Neuronal stem cell (in vitro differentiated cells): ENCODE measurements around the gene VPS13D.

ENCODE experiments used
- DNase-seq: peaks from one replicate; pipeline ENCODE4 v3.0.0-alpha.2; 2013; ENCODE audit warnings: low spot score
- H2AFZ ChIP-seq: one replicate; pipeline ENCODE4 v1.6.1; 2013; ENCODE audit warnings: mild to moderate bottlenecking, low read length, inconsistent platforms
- H2AK5ac ChIP-seq: 2 replicates; pipeline ENCODE4 v1.6.1; 2013; ENCODE audit warnings: low read depth, mild to moderate bottlenecking, inconsistent platforms, low read length, moderate library complexity, mixed read lengths
- H2BK120ac ChIP-seq: 2 replicates; pipeline ENCODE4 v1.6.1; 2013; ENCODE audit warnings: low read depth, mild to moderate bottlenecking, inconsistent platforms, low read length, moderate library complexity, mixed read lengths
- H2BK12ac ChIP-seq: one replicate; pipeline ENCODE4 v1.6.1; 2013; ENCODE audit warnings: low read length, inconsistent platforms
- H2BK15ac ChIP-seq: 2 replicates; pipeline ENCODE4 v1.6.1; 2013; ENCODE audit warnings: mild to moderate bottlenecking, low read length, inconsistent platforms, mixed read lengths
- H2BK5ac ChIP-seq: one replicate; pipeline ENCODE4 v1.6.1; 2013; ENCODE audit warnings: inconsistent platforms, mild to moderate bottlenecking, low read length, moderate library complexity
- H3K14ac ChIP-seq: one replicate; pipeline ENCODE4 v1.6.1; 2013; ENCODE audit warnings: low read length, inconsistent platforms
- H3K18ac ChIP-seq: 2 replicates; pipeline ENCODE4 v1.6.1; 2013; ENCODE audit warnings: low read length, inconsistent platforms
- H3K23ac ChIP-seq: 2 replicates; pipeline ENCODE4 v1.6.1; 2013; ENCODE audit warnings: low read depth, mild to moderate bottlenecking, mixed read lengths, low read length, inconsistent platforms; ENCODE audit not compliant: poor library complexity
- H3K27ac ChIP-seq: replicated peaks from 3 replicates; pipeline ENCODE4 v1.5.1; 2013; ENCODE audit warnings: low read length, inconsistent platforms
- H3K27me3 ChIP-seq, 3 experiments: 2 replicates each; pipeline ENCODE4 v1.6.1; 2013; ENCODE audit warnings: low read length in 3 of 3, mild to moderate bottlenecking in 2 of 3, inconsistent platforms in 1 of 3, low read depth in 1 of 3, mixed read lengths in 1 of 3, moderate library complexity in 1 of 3; ENCODE audit not compliant: control insufficient read depth in 3 of 3, insufficient read depth in 3 of 3
- H3K36me3 ChIP-seq, 2 donors: replicated peaks in 1 of 2; 2 replicates each; pipeline ENCODE4 v1.6.1; 2013; ENCODE audit warnings: low read length in 2 of 2; ENCODE audit not compliant: control insufficient read depth in 2 of 2, insufficient read depth in 2 of 2
- H3K4ac ChIP-seq: 2 replicates; pipeline ENCODE4 v1.6.1; 2013; ENCODE audit warnings: inconsistent platforms, mild to moderate bottlenecking, low read length, moderate library complexity
- H3K4me1 ChIP-seq, 2 donors: 1 replicate in 1 of 2; 2 replicates in 1 of 2; pipeline ENCODE4 v1.6.1; 2013; ENCODE audit warnings: low read length in 2 of 2, low read depth in 1 of 2; ENCODE audit not compliant: control insufficient read depth in 2 of 2, insufficient read depth in 1 of 2
- H3K4me2 ChIP-seq: one replicate; pipeline ENCODE4 v1.6.1; 2013; ENCODE audit warnings: mild to moderate bottlenecking, low read length, inconsistent platforms; ENCODE audit not compliant: insufficient read depth, poor library complexity, severe bottlenecking
- H3K4me3 ChIP-seq, 2 donors: 2 replicates each; pipeline ENCODE4 v1.5.1; 2013; ENCODE audit warnings: low read length in 2 of 2, mild to moderate bottlenecking in 2 of 2, inconsistent platforms in 1 of 2, moderate library complexity in 1 of 2
- H3K79me1 ChIP-seq: one replicate; pipeline ENCODE4 v1.6.1; 2013; ENCODE audit warnings: low read depth, mild to moderate bottlenecking, inconsistent platforms, low read length, moderate library complexity
- H3K9ac ChIP-seq: one replicate; pipeline ENCODE4 v1.6.1; 2013; ENCODE audit warnings: mild to moderate bottlenecking, low read depth, low read length, inconsistent platforms; ENCODE audit not compliant: poor library complexity
- H3K9me3 ChIP-seq, 2 donors: replicated peaks in 1 of 2; 2 replicates each; pipeline versions ENCODE3 to v1.6.1; 2013; ENCODE audit warnings: low read length in 2 of 2, mild to moderate bottlenecking in 2 of 2, inconsistent platforms in 1 of 2, low read depth in 1 of 2, mixed read lengths in 1 of 2, moderate library complexity in 1 of 2; ENCODE audit not compliant: control insufficient read depth in 2 of 2, insufficient read depth in 1 of 2
- H4K8ac ChIP-seq: one replicate; pipeline ENCODE4 v1.6.1; 2013; ENCODE audit warnings: low read depth, mild to moderate bottlenecking, inconsistent platforms, low read length, moderate library complexity
- H4K91ac ChIP-seq: one replicate; pipeline ENCODE4 v1.6.1; 2013; ENCODE audit warnings: low read length, low read depth, mild to moderate bottlenecking, inconsistent platforms; ENCODE audit not compliant: poor library complexity
- WGBS, 2 donors: extraction: QIAGEN DNeasy Blood & Tissue Kit; methylation state at CpG; one replicate each; pipeline ENCODE4 v1.1.7; 2013; ENCODE audit warnings: missing lambda C conversion rate in 2 of 2, mixed read lengths in 1 of 2; ENCODE audit not compliant: insufficient read length in 2 of 2, insufficient replicate concordance in 1 of 2; ENCODE audit errors: extremely low coverage in 2 of 2; 5-methylcytosine and 5-hydroxymethylcytosine counted together

The VPS13D gene

DNA sequence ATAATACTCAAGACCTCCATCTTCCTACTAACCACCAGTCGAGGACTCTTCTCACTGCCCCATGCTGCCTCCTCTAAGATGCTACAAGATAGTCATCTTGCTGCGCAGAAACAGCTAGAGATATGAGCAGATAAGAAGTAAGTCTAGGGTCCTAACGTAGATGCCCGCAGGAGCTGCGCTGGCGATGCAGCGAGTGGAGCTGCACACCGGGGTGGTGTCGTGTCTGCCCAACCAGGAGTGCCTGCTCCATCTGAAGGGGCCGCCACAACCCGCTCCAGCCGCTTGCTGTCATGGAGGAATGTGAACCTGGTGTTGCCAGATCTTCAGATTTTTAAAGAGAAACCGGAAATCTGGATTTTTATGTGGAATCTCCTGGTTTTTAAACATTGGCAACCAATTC lies 175.1 kb downstream of the VPS13D start:
- no peak overlapping the region for H3K23ac ChIP-seq
- peak overlapping the region; percentile 44 for H2AK5ac ChIP-seq
- H2BK15ac ChIP-seq, result peak overlapping the region; percentile 95
- no peak overlapping the region for H2BK5ac ChIP-seq
- H3K14ac ChIP-seq, result no peak overlapping the region
- H3K4me3 ChIP-seq, result no peak overlapping the region
- no peak overlapping the region for H3K27ac ChIP-seq
- H4K8ac ChIP-seq, result no peak overlapping the region
- no peak overlapping the region for H2BK12ac ChIP-seq
- no peak overlapping the region for H4K91ac ChIP-seq
- H3K18ac ChIP-seq, result peak overlapping the region; percentile 55
- no peaks in the 10 kb centered on the region for H3K79me1 ChIP-seq
- no peak overlapping the region for H3K9ac ChIP-seq
- H3K9me3 ChIP-seq, result peaks cover 2 to 3% of the 10 kb centered on the region in 2 donors
- peaks cover 0 to 2% (median 0%) of the 10 kb centered on the region in 3 experiments for H3K27me3 ChIP-seq
- WGBS, 2 donors, result no CpG with 5 or more reads among the region's 13 CpGs
- no peak overlapping the region for H2AFZ ChIP-seq
- H3K4me2 ChIP-seq, result no peak overlapping the region
- no peak overlapping the region for H2BK120ac ChIP-seq
- H3K36me3 ChIP-seq, result peaks cover 2 to 43% of the 10 kb centered on the region in 2 donors
- no peak overlapping the region for H3K4ac ChIP-seq
- peaks cover 14 to 28% of the 10 kb centered on the region in 2 donors for H3K4me1 ChIP-seq
- no peak for DNase-seq

DNA sequence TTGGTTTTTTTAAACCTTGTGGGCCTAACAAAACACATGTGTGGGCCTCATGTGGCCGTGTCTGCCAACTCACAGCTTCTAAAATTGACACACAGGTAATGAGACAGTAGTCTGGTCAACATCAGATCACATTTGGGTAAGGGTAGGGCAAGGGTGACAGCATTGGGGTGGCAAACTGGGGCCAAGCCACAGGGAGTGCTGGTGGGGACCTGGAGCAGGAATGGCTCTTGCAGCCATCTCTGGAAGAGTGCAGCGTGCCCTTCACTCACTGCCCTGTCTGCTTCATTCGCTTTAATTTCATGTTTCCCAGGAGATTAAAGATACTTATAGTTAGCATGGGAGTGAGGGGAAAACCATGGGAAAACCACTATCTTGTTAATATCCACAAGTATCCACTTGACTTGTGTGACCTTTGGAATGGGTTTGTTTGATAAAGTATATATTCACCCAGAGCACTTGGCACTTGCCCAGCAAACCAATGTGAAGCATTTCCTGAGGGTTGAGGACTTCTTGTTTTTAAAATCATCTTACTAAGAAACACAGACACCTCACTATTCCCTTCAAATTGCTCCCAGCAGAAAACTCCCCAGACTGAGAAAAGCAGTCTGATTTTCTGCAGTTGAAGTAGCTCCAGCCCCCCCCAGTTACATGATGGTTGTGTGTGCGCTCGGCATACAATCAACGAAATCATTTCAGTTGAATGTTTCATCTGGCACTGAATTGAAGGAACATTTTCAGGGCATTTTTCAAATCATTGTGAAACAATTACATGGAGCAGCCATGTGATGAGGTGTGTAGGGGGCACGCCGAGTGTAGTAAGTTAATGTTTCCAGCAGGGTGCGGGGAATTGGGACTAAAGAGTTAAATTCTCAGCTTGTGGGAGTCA lies 175.7 kb downstream of the VPS13D start:
- Histone ChIP-seq H3K9ac (no peak overlapping the region), H2BK12ac (no peak overlapping the region), H2AFZ (no peak overlapping the region), H3K27ac (peak overlapping the region; percentile 69), H3K4ac (no peak overlapping the region), H3K9me3 (peaks cover 4 to 9% of the 10 kb centered on the region in 2 donors), H2BK15ac (peak overlapping the region; percentile 95), H3K36me3 (peaks cover 2 to 41% of the 10 kb centered on the region in 2 donors), H2BK120ac (no peak overlapping the region), H3K23ac (no peak overlapping the region), H3K4me2 (no peak overlapping the region), H3K14ac (no peak overlapping the region), H2BK5ac (no peak overlapping the region), H3K18ac (peak overlapping the region; percentile 91), H3K4me1 (peaks cover 14 to 25% of the 10 kb centered on the region in 2 donors), H4K91ac (no peak overlapping the region), H2AK5ac (peak overlapping the region; percentile 90), H3K79me1 (no peaks in the 10 kb centered on the region), H3K4me3 (no peak overlapping the region), H4K8ac (no peak overlapping the region), H3K27me3 (peaks cover 0 to 2% (median 0%) of the 10 kb centered on the region in 3 experiments)
- DNase-seq, result no peak
- WGBS, 2 donors, result no CpG with 5 or more reads among the region's 9 CpGs

DNA sequence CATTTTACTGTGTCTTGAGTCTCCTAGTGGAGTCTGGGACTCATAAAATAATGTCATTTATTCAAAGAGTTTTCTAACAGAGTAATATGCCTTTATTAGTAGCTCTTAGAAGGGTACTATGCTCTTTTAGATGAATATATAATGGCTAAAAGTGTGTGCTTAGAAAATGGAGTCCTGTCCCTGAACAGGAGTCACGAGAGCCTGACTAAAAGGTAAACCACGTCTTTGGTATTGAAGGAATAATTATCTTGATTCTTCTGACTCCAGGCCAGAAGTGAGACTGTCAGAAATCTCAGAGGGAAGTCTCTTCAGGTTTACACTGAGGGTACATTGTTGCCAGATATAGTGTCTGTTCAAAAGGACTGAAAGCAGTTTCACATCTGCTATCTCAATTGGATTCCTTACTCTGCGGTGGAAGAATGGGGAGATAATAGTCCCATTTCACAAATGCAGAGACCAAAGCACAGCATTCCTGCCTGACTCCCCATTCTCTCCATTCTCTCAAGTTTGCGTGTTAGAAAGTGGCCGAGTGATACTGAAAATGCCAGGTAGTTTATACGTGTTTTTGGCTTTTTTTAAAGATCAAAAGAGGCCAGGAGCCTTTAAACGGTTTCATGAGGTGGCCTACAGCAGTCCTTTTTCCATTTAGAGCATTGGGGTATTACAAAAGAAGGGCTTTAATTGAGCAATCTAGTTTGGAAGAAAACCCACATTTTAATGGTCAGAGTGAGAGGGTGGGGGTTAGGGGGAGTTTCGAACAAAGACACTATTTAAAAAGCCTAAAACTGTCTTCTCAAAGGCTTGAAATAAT lies 176.6 kb downstream of the VPS13D start:
- Histone ChIP-seq H3K9ac (no peak overlapping the region), H3K4me2 (no peak overlapping the region), H3K4ac (no peak overlapping the region), H3K27me3 (peaks cover 0 to 2% (median 0%) of the 10 kb centered on the region in 3 experiments), H4K91ac (no peak overlapping the region), H3K4me1 (peaks cover 14 to 19% of the 10 kb centered on the region in 2 donors), H4K8ac (no peak overlapping the region), H3K36me3 (peaks cover 2 to 36% of the 10 kb centered on the region in 2 donors), H2BK5ac (no peak overlapping the region), H2BK15ac (no peak overlapping the region), H3K9me3 (peaks cover 4 to 13% of the 10 kb centered on the region in 2 donors), H2BK12ac (no peak overlapping the region), H3K18ac (no peak overlapping the region), H3K23ac (no peak overlapping the region), H3K27ac (peak overlapping the region; percentile 69), H2AK5ac (no peak overlapping the region), H3K14ac (no peak overlapping the region), H3K79me1 (no peaks in the 10 kb centered on the region), H3K4me3 (no peak overlapping the region), H2BK120ac (no peak overlapping the region), H2AFZ (peak overlapping the region; percentile 2)
- no CpG with 5 or more reads among the region's 8 CpGs for WGBS, 2 donors
- peak; percentile 46 for DNase-seq
